ENCODE results near the gene DPF3.
"Not testable (repeated sequence)": the region's sequence is repeated elsewhere in the genome, so short reads cannot be mapped to it uniquely, and the experiment has no call there.

The DPF3 gene

GRCh38 chr14:72758993-72759392, 134.9 kb downstream of the DPF3 start:
- no peak for DNase-seq

GRCh38 chr14:72758420-72758819, 135.5 kb downstream of the DPF3 start:
- no peak for DNase-seq

GRCh38 chr14:72756967-72757366, 136.9 kb downstream of the DPF3 start:
- DNase-seq, result no peak

- DNase-seq, result no peak
These were observed 138.1 kb downstream of the DPF3 start for GRCh38 chr14:72755766-72756165.

GRCh38 chr14:72754949-72755348, 139.0 kb downstream of the DPF3 start:
- no peak for DNase-seq

GRCh38 chr14:72753879-72754400, 140.0 kb downstream of the DPF3 start:
- no peak for DNase-seq

- no peak for DNase-seq
These were observed 140.7 kb downstream of the DPF3 start for GRCh38 chr14:72753044-72753710.

- DNase-seq, result no peak
These were observed 141.9 kb downstream of the DPF3 start for GRCh38 chr14:72752034-72752412.

- no peak for DNase-seq
These were observed 142.4 kb downstream of the DPF3 start for GRCh38 chr14:72751276-72752033.

GRCh38 chr14:72748921-72749320, 145.0 kb downstream of the DPF3 start:
- DNase-seq, result not testable (repeated sequence)

- DNase-seq, result no peak
These were observed 146.2 kb downstream of the DPF3 start for GRCh38 chr14:72747652-72748051.

- DNase-seq, result no peak
These were observed 147.6 kb downstream of the DPF3 start for GRCh38 chr14:72745991-72746980.

GRCh38 chr14:72745546-72745945, 148.4 kb downstream of the DPF3 start:
- DNase-seq, result no peak

GRCh38 chr14:72744416-72745120, 149.3 kb downstream of the DPF3 start:
- no peak for DNase-seq

- no peak for DNase-seq
These were observed 150.3 kb downstream of the DPF3 start for GRCh38 chr14:72743626-72744025.

- no peak for DNase-seq
These were observed 151.1 kb downstream of the DPF3 start for GRCh38 chr14:72742838-72743195.

- DNase-seq, result no peak
These were observed 151.6 kb downstream of the DPF3 start for GRCh38 chr14:72742118-72742837.

- DNase-seq, result no peak
These were observed 152.1 kb downstream of the DPF3 start for GRCh38 chr14:72741826-72742117.

- no peak for DNase-seq
These were observed 152.7 kb downstream of the DPF3 start for GRCh38 chr14:72740966-72741825.

GRCh38 chr14:72740504-72740961, 153.4 kb downstream of the DPF3 start:
- DNase-seq, result no peak
